Panc1 (cell line): ENCODE data around the gene ITGAD.

ENCODE experiments used
- CTCF ChIP-seq: fragments of 450-650 bp; IDR thresholded peaks from 2 replicates; pipeline ENCODE4 v1.5.1; 2017; ENCODE audit warnings: mild to moderate bottlenecking
- POLR2AphosphoS5 ChIP-seq: IDR thresholded peaks from 2 replicates; pipeline ENCODE4 v1.6.1; 2012; ENCODE audit warnings: mild to moderate bottlenecking, low read depth, low read length, moderate library complexity
- REST ChIP-seq, 2 experiments: IDR thresholded peaks; 2 replicates each; pipeline ENCODE4 v1.6.1; 2011 to 2012; ENCODE audit warnings: low read depth in 2 of 2, control low read depth in 1 of 2, low read length in 1 of 2, mild to moderate bottlenecking in 1 of 2, moderate library complexity in 1 of 2; ENCODE audit not compliant: insufficient read depth in 1 of 2

DNA sequence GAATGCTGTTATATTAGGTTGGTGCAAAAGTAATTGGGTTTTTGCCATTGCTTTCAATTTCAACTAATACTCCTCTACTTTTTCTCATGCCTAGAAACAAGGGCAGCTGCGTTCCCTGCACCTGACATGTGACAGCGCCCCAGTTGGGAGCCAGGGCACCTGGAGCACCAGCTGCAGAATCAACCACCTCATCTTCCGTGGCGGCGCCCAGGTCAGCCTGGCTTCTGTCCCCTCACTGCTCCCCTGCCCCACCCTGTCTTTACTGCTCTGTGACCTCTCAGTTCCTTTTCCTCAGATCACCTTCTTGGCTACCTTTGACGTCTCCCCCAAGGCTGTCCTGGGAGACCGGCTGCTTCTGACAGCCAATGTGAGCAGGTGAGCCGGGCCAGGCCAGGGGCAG is 16.4 kb upstream of the ITGAD start:
- TF ChIP-seq CTCF (no peak), REST (IDR thresholded peaks at IDR 0.05; ENCODE audit: insufficient read depth in 1 of 2, low read depth in 2 of 2, low read length in 1 of 2) (no peak), POLR2AphosphoS5 (no peak)
